Measurements from ENCODE around the gene IDH3A.
A peak's percentile ranks its signal among the peaks of the same experiment; 100 is the strongest.
"Not testable (repeated sequence)": the region's sequence is repeated elsewhere in the genome, so short reads cannot be mapped to it uniquely, and the experiment has no call there.

IDH3A gene

GRCh38 chr15:78127882-78128281 lies 21.3 kb upstream of the IDH3A start:
- no peak overlapping the region for H3K27ac ChIP-seq
- DNase-seq (ENCODE audit: low read depth, low spot score): no peak

- H3K27ac ChIP-seq: no peak overlapping the region
- no peak for DNase-seq (ENCODE audit: low read depth, low spot score)
These were observed 19.9 kb upstream of the IDH3A start for GRCh38 chr15:78129077-78129750.

GRCh38 chr15:78129751-78130287 lies 19.3 kb upstream of the IDH3A start:
- DNase-seq (ENCODE audit: low read depth, low spot score): no peak
- no peak overlapping the region for H3K27ac ChIP-seq

- H3K27ac ChIP-seq: no peak overlapping the region
- no peak for DNase-seq (ENCODE audit: low read depth, low spot score)
These were observed 18.5 kb upstream of the IDH3A start for GRCh38 chr15:78130466-78131294.

- H3K27ac ChIP-seq: peak within 1 kb of the TSS; percentile 86
- DNase-seq (ENCODE audit: low read depth, low spot score): no peak
These were observed 17.7 kb upstream of the IDH3A start, which contains the start of gene CIB2 for GRCh38 chr15:78131295-78132061. Gene CIB2, minus strand, starts transcription at chr15:78131445. Its CDS starts 230 bp downstream, at chr15:78131215.

- peak overlapping the region; percentile 86 for H3K27ac ChIP-seq
- DNase-seq (ENCODE audit: low read depth, low spot score): peak; percentile 91
These were observed 15.4 kb upstream of the IDH3A start for GRCh38 chr15:78133801-78134200.

GRCh38 chr15:78139578-78139977 lies 9.6 kb upstream of the IDH3A start:
- H3K27ac ChIP-seq: no peak overlapping the region
- DNase-seq (ENCODE audit: low read depth, low spot score): no peak

GRCh38 chr15:78140292-78140691 lies 8.9 kb upstream of the IDH3A start:
- no peak overlapping the region for H3K27ac ChIP-seq
- no peak for DNase-seq (ENCODE audit: low read depth, low spot score)

GRCh38 chr15:78142332-78142731 lies 6.8 kb upstream of the IDH3A start:
- H3K27ac ChIP-seq: no peak overlapping the region

GRCh38 chr15:78146425-78147154 lies 2.6 kb upstream of the IDH3A start:
- H3K27ac ChIP-seq: peak overlapping the region; percentile 52

More at GRCh38 chr15:78142332-78142731, 6.8 kb upstream of the IDH3A start:
- DNase-seq (ENCODE audit: low read depth, low spot score): no peak

GRCh38 chr15:78147566-78147965 lies 1.6 kb upstream of the IDH3A start:
- no peak for DNase-seq (ENCODE audit: low read depth, low spot score)
- H3K27ac ChIP-seq: peak overlapping the region; percentile 52

More at GRCh38 chr15:78146425-78147154, 2.6 kb upstream of the IDH3A start:
- DNase-seq (ENCODE audit: low read depth, low spot score): no peak

GRCh38 chr15:78148392-78149067 lies 632 bp upstream of the IDH3A start:
- no peak for DNase-seq (ENCODE audit: low read depth, low spot score)
- peak overlapping the region; percentile 64 for H3K27ac ChIP-seq

GRCh38 chr15:78149805-78150751 lies 916 bp downstream of the IDH3A start:
- no peak for DNase-seq (ENCODE audit: low read depth, low spot score)
- H3K27ac ChIP-seq: peak overlapping the region; percentile 64

GRCh38 chr15:78151075-78151474 lies 1.9 kb downstream of the IDH3A start:
- not testable (repeated sequence) for DNase-seq (ENCODE audit: low read depth, low spot score)

GRCh38 chr15:78154955-78155354 lies 5.8 kb downstream of the IDH3A start:
- no peak for DNase-seq (ENCODE audit: low read depth, low spot score)
- H3K27ac ChIP-seq: no peak overlapping the region

More at GRCh38 chr15:78151075-78151474, 1.9 kb downstream of the IDH3A start:
- not testable (repeated sequence) for H3K27ac ChIP-seq

GRCh38 chr15:78155355-78155939 lies 6.3 kb downstream of the IDH3A start:
- H3K27ac ChIP-seq: peak overlapping the region; percentile 2
- DNase-seq (ENCODE audit: low read depth, low spot score): no peak

GRCh38 chr15:78156653-78157052 lies 7.5 kb downstream of the IDH3A start:
- DNase-seq (ENCODE audit: low read depth, low spot score): no peak
- H3K27ac ChIP-seq: peak overlapping the region; percentile 2

GRCh38 chr15:78157203-78157602 lies 8.0 kb downstream of the IDH3A start:
- DNase-seq (ENCODE audit: low read depth, low spot score): no peak
- no peak overlapping the region for H3K27ac ChIP-seq
